ENCODE results near the gene MATN4. TPM values are rescaled to one million over a fixed set of nuclear protein-coding genes. Genes with fewer than 3 reads are reported as not detected.

MATN4 gene
- total and polyA plus RNA-seq, 2 donors (not counting 1 experiment from before 2014, with no cell fraction given) = not detected

- Mint-ChIP-seq H3K27me3 (peaks cover 16% of the 10 kb centered on the region), H3K4me1 (no peaks in the 10 kb centered on the region), H3K4me3 (no peak overlapping the region), H3K27ac (no peak overlapping the region), H3K9me3 (ENCODE audit: insufficient read depth) (no peaks in the 10 kb centered on the region)
- Histone ChIP-seq H3K4me2 (replicated peaks; ENCODE audit: low read depth, low read length, poor library complexity, severe bottlenecking) (no peak overlapping the region), H3K79me2 (ENCODE audit: control insufficient read depth, insufficient read depth, low read length) (no peaks in the 10 kb centered on the region), H3K27me3 (replicated peaks in 1 of 4; ENCODE audit: control extremely low read depth in 1 of 4, control insufficient read depth in 3 of 4, insufficient read depth in 4 of 4, low read length in 3 of 4) (peaks cover 0 to 23% (median 0%) of the 10 kb centered on the region in 4 experiments), H3K9ac (ENCODE audit: low read length) (no peak overlapping the region), H3K27ac (ENCODE audit: low read length in 2 of 2) (no peak overlapping the region), H3K36me3 (replicated peaks in 1 of 2; ENCODE audit: control extremely low read depth in 1 of 2, control insufficient read depth in 1 of 2, extremely low read depth in 1 of 2, insufficient read depth in 2 of 2, low read length in 1 of 2) (no peaks in the 10 kb centered on the region), H3K4me3 (ENCODE audit: control extremely low read depth in 1 of 5, extremely low read depth in 1 of 5, insufficient read depth in 1 of 5, low read depth in 2 of 5, low read length in 4 of 5) (no peak overlapping the region), H3K9me3 (ENCODE audit: control extremely low read depth in 1 of 3, control insufficient read depth in 2 of 3, insufficient read depth in 1 of 3, low read length in 2 of 3) (no peaks in the 10 kb centered on the region), H2AFZ (ENCODE audit: insufficient read depth, low read depth, low read length, poor library complexity, severe bottlenecking) (no peak overlapping the region), H3K4me1 (ENCODE audit: control insufficient read depth in 2 of 2, insufficient read depth in 2 of 2, low read length in 2 of 2) (peaks cover 7% of the 10 kb centered on the region in 2 donors), H4K20me1 (ENCODE audit: control insufficient read depth, insufficient read depth, low read length, poor library complexity, severe bottlenecking) (no peaks in the 10 kb centered on the region)
- ChIA-PET CTCF (interaction anchor here (0.8 to 1.8 kb wide), 3 partner anchors 21 to 109 kb away, joined by 3 to 4 read pairs (median 3); partner anchors contain the start of gene SYS1), POLR2A (no interaction called here)
- DNase-seq (no peak), ATAC-seq (ENCODE audit: low read depth) (no peak)
- intact Hi-C loops (cut with micrococcal nuclease) = no loop called here
- 93% methylated on average over 3 of the region's 3 CpGs for WGBS (ENCODE audit: insufficient coverage)
- TF ChIP-seq EZH2 (IDR thresholded peaks at IDR 0.05; ENCODE audit: borderline replicate concordance, insufficient read depth, low read depth, low read length, poor library complexity, severe bottlenecking) = no peak
- TF ChIP-seq CTCF (IDR thresholded peaks at IDR 0.05) = no peak
These were observed 33.5 kb upstream of the MATN4 start for GRCh38 chr20:45341579-45341938.

GRCh38 chr20:45340951-45341350 is 32.9 kb upstream of the MATN4 start:
- Histone ChIP-seq H4K20me1 (ENCODE audit: control insufficient read depth, insufficient read depth, low read length, poor library complexity, severe bottlenecking) (no peaks in the 10 kb centered on the region), H3K36me3 (replicated peaks in 1 of 2; ENCODE audit: control extremely low read depth in 1 of 2, control insufficient read depth in 1 of 2, extremely low read depth in 1 of 2, insufficient read depth in 2 of 2, low read length in 1 of 2) (no peaks in the 10 kb centered on the region), H3K4me3 (ENCODE audit: control extremely low read depth in 1 of 5, extremely low read depth in 1 of 5, insufficient read depth in 1 of 5, low read depth in 2 of 5, low read length in 4 of 5) (no peak overlapping the region), H3K4me1 (ENCODE audit: control insufficient read depth in 2 of 2, insufficient read depth in 2 of 2, low read length in 2 of 2) (peaks cover 1% of the 10 kb centered on the region in 2 donors), H3K9me3 (ENCODE audit: control extremely low read depth in 1 of 3, control insufficient read depth in 2 of 3, insufficient read depth in 1 of 3, low read length in 2 of 3) (no peaks in the 10 kb centered on the region), H3K27ac (ENCODE audit: low read length in 2 of 2) (no peak overlapping the region), H3K9ac (ENCODE audit: low read length) (no peak overlapping the region), H3K4me2 (replicated peaks; ENCODE audit: low read depth, low read length, poor library complexity, severe bottlenecking) (no peak overlapping the region), H3K27me3 (replicated peaks in 1 of 4; ENCODE audit: control extremely low read depth in 1 of 4, control insufficient read depth in 3 of 4, insufficient read depth in 4 of 4, low read length in 3 of 4) (peaks cover 0 to 17% (median 0%) of the 10 kb centered on the region in 4 experiments), H3K79me2 (ENCODE audit: control insufficient read depth, insufficient read depth, low read length) (no peaks in the 10 kb centered on the region), H2AFZ (ENCODE audit: insufficient read depth, low read depth, low read length, poor library complexity, severe bottlenecking) (no peak overlapping the region)
- Mint-ChIP-seq H3K9me3 (ENCODE audit: insufficient read depth) (no peaks in the 10 kb centered on the region), H3K27me3 (peaks cover 12% of the 10 kb centered on the region), H3K4me1 (no peaks in the 10 kb centered on the region), H3K4me3 (no peak overlapping the region), H3K27ac (no peak overlapping the region)
- TF ChIP-seq EZH2 (IDR thresholded peaks at IDR 0.05; ENCODE audit: borderline replicate concordance, insufficient read depth, low read depth, low read length, poor library complexity, severe bottlenecking) = no peak
- no peak for TF ChIP-seq CTCF (IDR thresholded peaks at IDR 0.05)
- WGBS (ENCODE audit: insufficient coverage) = 60% methylated on average over 1 of the region's 1 CpG
- intact Hi-C loops (cut with micrococcal nuclease) = no loop called here
- ChIA-PET CTCF (interaction anchor here (0.8 to 1.8 kb wide), 4 partner anchors 22 to 109 kb away, joined by 3 to 4 read pairs (median 3); partner anchors contain the start of gene SYS1), POLR2A (no interaction called here)
- ATAC-seq (ENCODE audit: low read depth) = no peak
- no peak for DNase-seq
